Stomach (tissue), 4 donors: ENCODE data around the gene CENPM.

Source experiments
- CTCF ChIP-seq, 7 experiments: fragments of 450-650 bp in 4 of 7; fragments of 200-600 bp in 3 of 7; sonication (generic) in 3 of 7; IDR thresholded peaks; one replicate each; pipeline ENCODE4 v1.5.1; 2016 to 2019; ENCODE audit warnings: antibody characterized with exemption in 7 of 7, control low read depth in 2 of 7, mild to moderate bottlenecking in 1 of 7
- EP300 ChIP-seq: sonication (generic); formaldehyde crosslinking; IDR thresholded peaks from one replicate; pipeline ENCODE4 v1.6.1; 2017; ENCODE audit warnings: antibody characterized with exemption

- TF ChIP-seq CTCF (IDR thresholded peaks at IDR 0.05), result no peak
- TF ChIP-seq EP300, result no peak
These were observed 39.2 kb downstream of the CENPM start for GRCh38 chr22:41907436-41908401.
